ENCODE measurements around the gene DPP4. TPM values are rescaled to one million over a fixed set of nuclear protein-coding genes. Genes with fewer than 3 reads are reported as not detected.
A peak's percentile ranks its signal among the peaks of the same experiment; 100 is the strongest.
"Not testable (repeated sequence)": the region's sequence is repeated elsewhere in the genome, so short reads cannot be mapped to it uniquely, and the experiment has no call there.

DPP4 gene
- total RNA-seq, 1 donor from 2014 or later: 15.2 TPM

GRCh38 chr2:162060532-162060931 lies 13.5 kb downstream of the DPP4 start:
- no peak for ATAC-seq
- DNase-seq (ENCODE audit: low spot score): no peak

GRCh38 chr2:162058973-162059668 lies 14.9 kb downstream of the DPP4 start:
- DNase-seq (ENCODE audit: low spot score) (no peak), ATAC-seq (no peak)

DNA sequence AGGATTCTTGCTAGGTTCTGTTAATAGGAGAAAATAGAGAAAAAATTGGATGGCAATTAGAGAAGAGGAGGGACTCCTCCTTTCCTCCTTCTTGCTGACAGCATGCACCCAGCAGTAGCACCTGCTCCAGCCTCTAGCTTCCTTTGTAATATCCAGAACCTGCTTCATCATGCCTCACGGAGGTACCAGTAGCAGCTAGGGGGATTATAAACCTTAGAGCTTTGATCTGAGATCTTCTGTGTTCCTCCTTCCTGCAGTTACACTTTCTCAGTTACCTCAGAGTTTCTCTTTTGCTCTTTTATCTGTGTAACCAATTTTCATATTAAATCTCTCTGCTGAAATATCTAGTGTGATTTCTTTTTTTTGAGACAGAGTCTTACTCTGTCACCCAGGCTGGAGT lies 16.6 kb downstream of the DPP4 start:
- no peak for ATAC-seq
- DNase-seq (ENCODE audit: low spot score): no peak

- DNase-seq (ENCODE audit: low spot score) (no peak), ATAC-seq (no peak)
Measured at GRCh38 chr2:162056796-162057399, 17.1 kb downstream of the DPP4 start.

- DNase-seq (ENCODE audit: low spot score) (no peak), ATAC-seq (no peak)
Measured at GRCh38 chr2:162053808-162054155, 20.2 kb downstream of the DPP4 start.

DNA sequence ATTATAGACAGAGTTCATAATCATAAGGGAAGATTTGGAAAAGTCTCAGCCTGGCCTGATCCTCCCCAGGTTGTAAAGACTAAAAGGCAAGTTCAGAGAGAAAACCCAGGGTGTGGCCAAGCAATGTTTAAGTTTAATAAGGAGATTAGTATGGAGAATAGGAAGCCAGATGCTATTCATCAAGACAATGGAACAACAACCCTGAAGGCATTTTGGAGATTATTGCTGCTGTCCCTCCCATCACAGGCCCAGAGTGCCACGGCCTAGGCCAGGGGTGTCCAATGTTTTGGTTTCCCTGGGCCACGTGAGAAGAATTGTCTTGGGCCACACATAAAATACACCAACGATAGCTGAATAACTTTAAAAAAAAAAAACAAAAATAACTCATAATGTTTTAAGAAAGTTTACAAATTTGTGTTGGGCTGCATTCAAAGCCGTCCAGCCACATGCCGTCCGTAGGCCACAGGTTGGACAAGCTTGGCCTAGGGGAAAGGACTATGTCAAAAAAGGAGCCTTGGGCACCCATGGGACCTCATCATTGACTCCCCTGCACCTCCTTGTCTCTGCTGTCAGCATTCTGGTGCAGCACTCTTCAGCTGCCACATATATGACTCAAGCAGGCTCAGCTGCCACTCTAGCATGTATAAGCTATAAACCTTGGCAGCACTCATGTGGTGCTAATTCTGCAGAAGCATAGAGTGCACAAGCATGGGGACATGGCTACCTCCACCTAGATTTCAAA lies 20.8 kb downstream of the DPP4 start:
- ATAC-seq: no peak
- no peak for DNase-seq (ENCODE audit: low spot score)

GRCh38 chr2:162050513-162050961 lies 23.5 kb downstream of the DPP4 start:
- peak; percentile 63 for DNase-seq (ENCODE audit: low spot score)
- ATAC-seq: peak; percentile 94

GRCh38 chr2:162049089-162049488 lies 24.9 kb downstream of the DPP4 start:
- DNase-seq (ENCODE audit: low spot score); ATAC-seq: not testable (repeated sequence)

GRCh38 chr2:162044586-162044985 lies 29.4 kb downstream of the DPP4 start:
- ATAC-seq (no peak), DNase-seq (ENCODE audit: low spot score) (no peak)

GRCh38 chr2:162043132-162043531 lies 30.9 kb downstream of the DPP4 start:
- no peak for DNase-seq (ENCODE audit: low spot score)

DNA sequence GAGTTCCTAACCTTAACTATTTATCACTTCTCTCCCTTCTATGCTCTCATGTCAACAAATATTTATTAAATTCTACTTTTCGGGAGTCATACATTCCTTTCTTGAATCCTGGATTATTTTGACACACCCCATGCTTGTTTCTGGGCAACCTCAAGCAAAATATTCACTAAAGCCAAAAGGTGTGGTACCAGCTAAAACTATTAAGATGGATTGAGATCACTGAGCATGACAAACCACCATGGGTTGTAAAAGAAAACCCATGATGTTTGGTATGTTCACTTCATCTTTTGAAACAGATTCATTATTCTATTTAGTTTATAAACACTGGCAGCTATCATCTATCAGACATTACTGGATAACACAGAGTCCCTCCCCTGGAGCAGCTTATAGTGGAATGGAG lies 32.5 kb downstream of the DPP4 start:
- ATAC-seq (no peak), DNase-seq (ENCODE audit: low spot score) (no peak)

More at GRCh38 chr2:162043132-162043531, 30.9 kb downstream of the DPP4 start:
- no peak for ATAC-seq

- no peak for DNase-seq (ENCODE audit: low spot score)
- ATAC-seq: no peak
Measured at GRCh38 chr2:162038725-162039124, 35.3 kb downstream of the DPP4 start.

DNA sequence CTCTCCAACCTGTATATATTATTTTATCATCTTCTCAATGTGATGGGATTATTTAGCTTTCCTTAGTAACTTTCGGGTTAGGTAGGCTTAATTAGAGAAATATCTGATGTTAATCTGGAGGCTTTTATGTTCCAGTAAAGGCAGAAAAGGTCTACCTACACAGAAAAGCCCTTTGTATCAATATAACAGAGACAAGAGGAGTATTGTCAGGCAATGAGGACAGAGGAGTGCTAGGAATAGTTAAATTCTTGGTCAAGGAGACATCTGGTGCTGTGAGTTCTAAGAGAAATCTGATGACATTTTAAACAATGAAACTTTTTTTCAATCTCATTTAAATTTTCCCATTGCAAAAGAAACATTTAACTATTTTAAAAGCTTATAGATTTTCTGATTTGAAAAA lies 36.1 kb downstream of the DPP4 start:
- DNase-seq (ENCODE audit: low spot score): no peak
- no peak for ATAC-seq

GRCh38 chr2:162037028-162037795 lies 36.8 kb downstream of the DPP4 start:
- DNase-seq (ENCODE audit: low spot score): no peak
- no peak for ATAC-seq

DNA sequence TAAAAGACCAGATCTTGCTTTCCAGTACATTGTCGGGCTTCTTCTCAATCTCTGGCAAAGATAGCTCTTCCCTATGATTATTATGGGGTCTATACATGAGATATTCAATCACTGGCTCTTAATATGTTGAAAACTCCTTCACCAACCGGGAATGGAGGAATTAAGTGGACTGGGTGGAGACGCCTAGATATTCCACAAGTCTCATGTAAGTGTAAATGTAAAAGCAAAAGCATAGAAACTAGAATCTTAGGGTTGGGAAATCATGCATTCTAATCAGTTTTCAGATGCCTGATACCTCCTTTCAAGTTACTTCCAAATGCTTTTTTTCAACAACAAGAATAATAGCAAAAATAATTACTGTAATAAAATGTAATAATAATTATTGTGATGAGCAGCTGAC lies 38.0 kb downstream of the DPP4 start:
- ATAC-seq (no peak), DNase-seq (ENCODE audit: low spot score) (no peak)

- no peak for DNase-seq (ENCODE audit: low spot score)
Measured at GRCh38 chr2:162030363-162031190, 43.4 kb downstream of the DPP4 start.

GRCh38 chr2:162029287-162029901 lies 44.6 kb downstream of the DPP4 start:
- DNase-seq (ENCODE audit: low spot score): peak; percentile 67
- ATAC-seq: peak; percentile 49

More at GRCh38 chr2:162030363-162031190, 43.4 kb downstream of the DPP4 start:
- no peak for ATAC-seq

- ATAC-seq (no peak), DNase-seq (ENCODE audit: low spot score) (no peak)
Measured at GRCh38 chr2:162028511-162028910, 45.5 kb downstream of the DPP4 start.

DNA sequence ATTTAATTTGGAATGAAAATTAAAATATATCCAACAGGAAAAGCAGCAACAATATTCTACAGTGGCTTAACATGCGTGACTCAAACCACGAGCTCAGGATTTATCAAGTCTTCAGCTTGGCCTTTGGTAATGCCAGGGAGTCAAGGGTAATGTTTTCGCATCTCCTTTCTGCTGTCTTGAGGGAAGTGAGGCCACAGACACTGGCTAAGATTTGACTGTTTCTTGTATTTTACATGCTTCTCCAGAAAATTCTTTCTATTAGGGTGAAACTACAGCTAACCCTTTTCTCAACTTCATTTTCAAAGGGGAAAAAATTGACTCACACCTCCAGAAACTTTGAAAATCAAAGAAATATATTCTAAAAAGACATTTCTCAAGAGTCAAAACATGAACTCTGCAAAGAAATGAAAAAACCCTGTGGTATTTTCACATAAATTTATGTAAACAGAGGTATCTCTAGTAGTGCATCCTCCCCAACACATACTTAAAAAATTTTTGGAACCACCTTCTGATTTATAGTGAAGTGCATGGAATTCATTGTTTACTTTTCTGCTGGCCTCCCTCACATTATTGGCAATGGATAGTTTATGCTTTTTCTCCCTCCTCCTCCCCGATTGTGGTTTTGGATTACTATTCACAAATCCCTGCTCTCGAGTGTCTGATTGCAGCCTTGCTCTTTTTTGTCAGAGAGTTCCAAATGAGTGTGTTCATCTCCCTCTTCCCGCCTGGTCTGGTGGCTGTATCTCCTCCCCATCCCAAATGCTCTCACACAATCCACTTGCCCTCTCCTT lies 48.7 kb downstream of the DPP4 start:
- DNase-seq (ENCODE audit: low spot score) (no peak), ATAC-seq (no peak)
